HG03280 (cell line): ENCODE data around the gene FMO2.
A peak's percentile ranks its signal among the peaks of the same experiment; 100 is the strongest.
"Not testable (repeated sequence)": the region's sequence is repeated elsewhere in the genome, so short reads cannot be mapped to it uniquely, and the experiment has no call there.

Source experiments
- ATAC-seq: cut with Tn5 transposase; IDR thresholded peaks from one replicate; pipeline ENCODE4 v1.9.1; 2021; ENCODE audit warnings: mild to moderate bottlenecking, moderate library complexity; ENCODE audit not compliant: unreplicated experiment

The FMO2 gene

GRCh38 chr1:171218661-171219060 lies 33.6 kb downstream of the FMO2 start:
- no peak for ATAC-seq

DNA sequence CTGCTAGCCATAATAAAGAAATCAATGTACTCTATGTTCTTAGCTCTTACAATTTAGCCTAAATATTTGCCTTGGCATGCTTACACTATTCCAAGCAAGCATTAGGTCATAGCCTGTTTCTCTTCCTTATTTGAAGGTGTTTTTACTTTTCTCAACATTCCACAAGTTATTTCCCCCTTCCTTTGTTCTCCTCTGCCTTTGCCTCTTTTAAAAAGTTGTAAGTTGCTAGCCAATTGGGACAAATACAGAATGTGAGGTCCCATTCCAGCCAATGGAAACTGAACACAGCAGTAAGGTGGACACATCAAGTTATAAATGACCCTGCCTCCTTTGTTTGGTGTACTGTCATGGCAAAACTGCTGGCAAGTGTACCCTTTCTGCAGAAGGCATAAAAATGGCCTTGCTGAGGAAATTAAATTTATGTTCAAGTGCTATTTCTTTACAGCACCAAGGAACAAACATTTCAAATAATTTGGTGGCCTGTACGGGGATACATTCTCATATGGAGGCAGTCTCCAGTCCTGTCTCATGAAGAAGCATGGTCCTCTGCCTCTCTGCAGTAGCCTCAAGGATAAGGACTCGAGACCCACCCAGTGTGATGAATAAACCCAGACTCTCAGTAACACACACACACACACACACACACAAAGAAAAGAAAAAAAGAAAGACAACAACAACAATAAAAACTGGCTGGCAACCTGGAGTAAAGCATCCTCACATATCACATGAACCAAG lies 34.4 kb downstream of the FMO2 start:
- ATAC-seq = no peak

GRCh38 chr1:171220081-171220420 lies 35.0 kb downstream of the FMO2 start:
- no peak for ATAC-seq

DNA sequence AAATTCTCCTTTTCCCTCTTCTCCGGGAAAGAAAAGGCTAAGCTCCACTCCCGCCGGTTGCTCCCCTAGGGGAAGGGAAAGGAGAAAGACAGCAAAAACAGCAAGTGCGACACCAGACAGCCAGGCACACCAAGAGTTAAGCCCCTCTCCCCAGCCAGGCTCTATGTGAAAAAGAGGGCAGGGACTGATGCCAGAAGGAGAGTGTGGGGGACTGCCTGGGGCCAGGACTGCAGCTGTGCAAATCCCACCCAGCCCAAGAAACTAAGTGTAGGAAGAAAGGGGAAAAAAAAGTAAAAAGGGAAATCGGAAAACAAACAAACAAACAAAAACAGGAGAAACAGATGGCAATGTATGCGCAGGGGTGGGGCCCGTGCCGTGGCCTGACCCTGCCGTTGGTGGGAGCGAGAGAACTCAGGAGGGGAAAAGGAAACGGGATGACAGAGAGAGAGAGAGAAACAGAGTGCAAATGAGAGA lies 35.5 kb downstream of the FMO2 start:
- ATAC-seq = no peak

DNA sequence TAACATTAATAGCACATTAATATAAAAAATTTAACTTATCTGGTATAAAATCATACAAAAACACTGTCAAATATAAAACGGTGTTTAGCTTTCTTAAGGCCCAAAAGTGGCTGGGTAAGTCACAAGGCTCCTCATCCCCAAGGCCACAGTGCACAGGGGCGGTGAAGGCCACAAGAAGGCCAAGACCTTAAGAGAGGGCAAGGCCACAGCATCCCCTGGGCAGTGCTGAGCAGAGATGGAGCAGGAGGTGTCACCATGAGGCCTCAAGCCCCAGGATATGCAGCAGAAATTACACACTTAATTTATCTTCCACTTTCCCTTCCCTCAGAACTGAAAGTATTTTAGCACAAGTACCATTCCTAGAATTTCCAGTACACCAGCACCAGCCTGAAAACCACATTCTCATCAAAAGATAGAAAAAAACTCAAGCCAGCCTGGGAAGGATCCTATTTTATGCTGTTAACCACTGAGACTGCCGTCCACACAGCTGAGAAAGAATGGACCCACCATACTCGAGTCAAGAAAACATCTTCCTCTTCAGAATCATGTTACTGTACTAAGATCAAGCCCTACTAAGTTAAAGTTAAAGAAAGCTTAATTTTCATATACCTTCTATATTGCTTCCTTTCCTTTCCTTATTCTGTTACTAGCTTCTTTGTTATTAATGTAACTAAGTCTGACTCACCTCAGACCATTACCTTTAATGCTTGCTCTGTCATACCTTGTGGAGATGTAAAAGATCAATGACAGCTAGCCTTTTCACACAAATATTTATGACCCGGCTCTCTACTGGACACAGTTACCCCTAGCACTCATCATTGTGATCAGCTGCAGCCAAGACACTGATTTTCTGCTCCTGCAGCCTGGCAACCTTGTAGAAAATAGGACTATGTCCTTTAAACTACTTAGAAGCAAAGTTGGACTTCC lies 36.8 kb downstream of the FMO2 start:
- no peak for ATAC-seq

DNA sequence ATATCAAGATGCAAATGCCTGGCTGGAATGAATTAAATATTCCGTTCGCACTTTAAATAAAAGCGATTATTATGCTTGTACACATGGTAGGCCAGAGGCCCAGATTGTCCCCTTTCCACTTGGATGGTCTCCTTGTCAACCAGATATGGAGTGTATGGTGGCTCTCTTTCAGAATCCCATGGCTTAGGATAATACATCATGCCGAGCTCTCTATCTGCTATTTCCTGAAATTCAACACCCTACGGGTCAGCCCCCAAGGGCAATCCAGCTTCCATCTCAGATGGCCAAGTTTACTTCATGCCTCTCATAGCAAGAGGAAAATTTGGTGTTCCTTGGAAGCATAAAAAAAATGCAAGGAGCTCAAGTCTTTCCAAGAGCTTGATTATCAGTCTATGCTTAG lies 37.8 kb downstream of the FMO2 start:
- no peak for ATAC-seq

GRCh38 chr1:171224257-171224656 lies 39.2 kb downstream of the FMO2 start:
- not testable (repeated sequence) for ATAC-seq

DNA sequence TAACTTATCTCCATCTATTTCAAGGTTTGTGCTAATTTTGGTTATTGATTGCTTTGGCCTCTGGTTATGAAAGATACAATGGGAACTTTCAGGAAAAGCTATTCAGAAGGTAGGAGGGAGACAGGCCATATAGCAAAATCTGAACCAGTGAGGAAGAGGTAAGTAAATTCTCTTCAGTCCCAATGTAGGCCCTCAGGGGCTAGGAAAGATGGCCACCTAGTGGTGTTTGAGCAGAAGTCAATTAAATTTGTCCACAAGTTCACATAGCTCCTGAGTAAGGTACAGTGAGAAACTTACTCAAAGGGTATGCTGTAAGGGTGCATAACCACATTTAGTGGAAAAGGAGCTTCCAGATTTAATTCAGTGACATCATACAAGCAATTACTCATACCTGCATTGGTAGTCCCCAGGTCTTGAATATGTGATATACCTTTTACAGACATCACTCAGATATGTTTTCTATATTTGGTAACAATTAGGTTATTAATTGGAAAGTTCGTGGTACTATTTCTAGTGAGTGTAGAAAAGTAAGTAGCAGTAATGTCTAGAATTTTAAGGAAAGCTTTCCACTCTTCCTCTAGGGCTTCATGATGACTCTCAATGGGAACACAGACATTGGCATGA lies 41.8 kb downstream of the FMO2 start:
- peak; percentile 85 for ATAC-seq

- no peak for ATAC-seq
Measured at GRCh38 chr1:171231326-171231725, 46.2 kb downstream of the FMO2 start.

DNA sequence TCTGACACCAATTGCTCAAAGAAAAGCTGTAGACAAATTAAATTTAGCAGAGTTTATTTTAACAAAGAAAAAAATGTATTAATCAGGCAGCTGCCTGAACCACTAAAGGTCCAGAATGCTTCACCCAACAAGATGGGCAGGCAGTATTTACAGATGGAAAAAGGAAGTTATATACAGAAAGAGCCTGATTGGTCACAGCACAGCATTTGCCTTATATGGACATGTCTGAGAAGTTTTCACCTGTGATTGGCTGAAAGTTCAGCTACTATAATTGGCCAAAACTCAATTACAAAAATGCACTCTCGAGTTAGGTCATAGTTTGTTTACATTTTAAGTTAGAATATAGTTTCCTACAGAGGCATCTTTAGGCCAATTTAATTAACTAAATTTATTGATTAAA lies 48.1 kb downstream of the FMO2 start:
- no peak for ATAC-seq

DNA sequence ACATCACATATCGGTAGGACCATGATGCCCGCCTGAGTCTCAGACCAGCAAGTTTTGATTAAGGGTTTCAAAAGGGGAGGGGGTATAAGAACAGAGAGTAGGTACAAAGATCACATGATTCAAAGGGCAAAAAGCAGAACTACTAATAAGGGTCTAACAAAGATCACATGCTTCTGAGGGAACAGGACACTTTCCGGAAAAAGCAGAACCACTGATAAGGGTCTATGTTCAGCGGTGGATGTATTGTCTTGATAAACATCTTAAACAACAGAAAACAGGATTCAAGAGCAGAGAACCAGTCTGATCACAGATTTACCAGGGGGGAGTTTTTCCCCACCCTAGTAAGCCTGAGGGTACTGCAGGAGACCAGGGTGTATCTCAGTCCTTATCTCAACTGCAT lies 51.1 kb downstream of the FMO2 start:
- ATAC-seq = not testable (repeated sequence)

GRCh38 chr1:171243878-171244277 lies 58.8 kb downstream of the FMO2 start:
- ATAC-seq = no peak

- peak; percentile 83 for ATAC-seq
Measured at GRCh38 chr1:171245458-171246064, 60.5 kb downstream of the FMO2 start.

DNA sequence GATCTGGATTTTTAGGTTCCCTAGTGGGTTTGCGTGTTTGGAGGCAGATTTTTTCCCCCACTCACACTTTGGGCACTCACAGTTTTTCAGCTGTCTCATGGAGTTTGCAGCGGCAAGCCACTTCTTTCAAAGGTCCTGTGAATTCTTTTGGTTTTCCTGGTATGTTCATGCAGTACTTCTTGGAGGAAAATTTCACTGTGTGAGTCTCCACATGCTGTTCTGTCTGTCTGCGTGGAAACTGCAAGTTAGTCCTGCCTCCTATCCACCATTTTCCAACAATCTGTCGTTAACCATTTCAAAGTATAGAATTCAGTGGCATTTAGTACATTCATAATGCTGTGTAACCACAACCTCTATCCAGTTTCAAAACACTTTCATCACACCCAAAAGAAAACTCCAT lies 62.4 kb downstream of the FMO2 start:
- no peak for ATAC-seq

- ATAC-seq = no peak
Measured at GRCh38 chr1:171248302-171248701, 63.2 kb downstream of the FMO2 start, which contains the start of gene FMO1. Gene FMO1, plus strand, starts transcription at chr1:171248494. Its CDS starts 9,594 bp downstream, at chr1:171258088.

GRCh38 chr1:171248841-171249240 lies 63.7 kb downstream of the FMO2 start:
- no peak for ATAC-seq

- ATAC-seq = no peak
Measured at GRCh38 chr1:171250263-171250662, 65.2 kb downstream of the FMO2 start.

DNA sequence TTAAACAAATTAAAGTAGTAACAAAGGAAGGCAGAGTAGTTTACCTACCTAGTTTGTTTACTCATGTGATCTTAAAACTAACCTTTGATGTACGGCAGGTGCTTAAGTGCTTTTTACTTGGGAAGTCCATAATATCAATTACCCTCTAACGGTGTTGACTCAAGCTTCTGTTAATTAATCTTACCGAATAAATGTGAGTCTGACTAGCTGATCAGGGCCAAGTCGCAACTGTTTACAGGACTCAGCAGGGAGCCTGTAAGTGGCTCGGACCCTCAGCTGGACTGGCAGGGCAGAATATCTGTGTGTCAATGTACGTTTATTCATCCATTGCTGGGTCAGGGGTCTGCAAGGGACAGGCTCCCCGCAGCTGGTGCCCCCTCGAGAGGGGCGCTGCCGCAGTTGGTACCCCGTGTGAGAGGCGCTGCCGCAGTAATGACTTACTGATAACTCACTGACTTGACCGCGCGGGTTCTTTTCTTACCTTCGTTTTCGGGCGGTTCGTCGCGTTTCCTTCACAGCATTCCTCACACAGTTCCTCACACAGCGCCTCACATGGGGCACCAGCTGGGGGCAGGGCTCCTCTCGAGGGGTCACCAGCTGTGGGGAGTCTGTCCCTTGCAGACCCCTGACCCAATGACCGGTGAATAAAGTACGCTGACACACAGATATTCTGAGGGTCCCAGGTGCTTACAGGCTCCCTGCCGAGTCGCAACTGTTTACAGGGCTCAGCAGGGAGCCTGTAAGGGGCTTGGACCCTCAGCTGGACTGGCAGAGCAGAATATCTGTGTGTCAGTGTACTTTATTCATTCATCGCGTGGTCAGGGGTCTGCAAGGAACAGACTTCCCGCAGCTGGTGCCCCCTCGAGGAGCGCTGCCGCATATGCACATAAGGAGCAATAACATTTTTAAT lies 66.2 kb downstream of the FMO2 start:
- ATAC-seq = peak; percentile 31

DNA sequence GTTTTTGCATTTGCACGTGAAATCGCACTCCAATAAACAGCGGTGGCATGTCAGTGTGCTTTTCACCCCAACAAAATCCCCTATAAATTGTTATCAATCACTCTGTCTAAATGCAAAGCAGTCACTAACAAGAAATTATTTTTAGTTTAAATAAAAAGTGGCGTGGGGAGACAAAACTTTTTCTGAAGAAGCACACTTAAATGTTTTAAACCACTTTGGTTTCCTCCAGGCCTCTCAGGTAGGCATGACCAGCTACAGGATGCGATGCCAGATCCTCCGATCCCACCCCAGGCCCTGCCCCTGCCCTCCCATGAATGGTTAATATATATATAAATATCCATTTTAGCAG lies 66.8 kb downstream of the FMO2 start:
- no peak for ATAC-seq

DNA sequence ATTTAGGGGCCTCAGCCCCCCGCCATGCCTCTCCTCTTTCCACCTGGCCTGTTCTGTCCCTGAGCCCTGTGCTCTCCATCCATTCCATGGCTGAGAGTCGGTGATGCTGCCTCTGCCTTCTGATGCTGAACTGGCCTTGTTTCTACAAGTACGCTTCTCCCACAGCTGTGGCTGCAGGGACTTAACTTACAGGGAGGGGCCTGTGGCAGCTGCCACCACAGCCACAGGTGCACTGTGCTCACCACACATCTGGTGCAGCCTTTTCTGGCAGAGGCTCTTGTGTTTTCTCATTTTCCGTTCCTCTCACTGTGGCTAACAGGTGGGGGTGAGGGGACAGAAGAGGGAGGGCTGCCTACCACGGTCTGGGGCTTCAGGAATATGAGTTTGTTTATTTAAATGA lies 67.4 kb downstream of the FMO2 start:
- ATAC-seq = peak; percentile 93
